H1 (cell line): ENCODE data around the gene ALAS1. TPM values are rescaled to one million over a fixed set of nuclear protein-coding genes. Genes with fewer than 3 reads are reported as not detected.

ENCODE experiments used
- CTCF ChIA-PET: fragments of 300-600 bp; sonication (Branson Sonifier 250); formaldehyde crosslinking; loops from one replicate; lab custom pipeline; 2021; ENCODE audit not compliant: partially characterized antibody; lab: Charles Lee
- POLR2A ChIA-PET: fragments of 300-600 bp; sonication (Branson Sonifier 250); formaldehyde crosslinking; loops from one replicate; lab custom pipeline; 2021; ENCODE audit warnings: inconsistent platforms; ENCODE audit not compliant: partially characterized antibody; lab: Charles Lee
- DNase-seq, 2 experiments: peaks; one replicate each; pipeline versions ENCODE4 v3.0.0 to v3.0.0-alpha.2; 2010 to 2022; ENCODE audit warnings: low spot score in 2 of 2, low read depth in 1 of 2, mixed read lengths in 1 of 2
- FAIRE-seq: peaks from 2 replicates; lab custom pipeline; 2011; peaks lifted over from hg19 to GRCh38; lab: Jason Lieb, UNC
- H2AFZ ChIP-seq: 2 replicates; pipeline ENCODE4 v1.8.1; 2012; ENCODE audit warnings: low read length, inconsistent platforms
- H2AK5ac ChIP-seq: 2 replicates; pipeline ENCODE4 v1.6.1; 2013; ENCODE audit warnings: low read depth, low read length
- H2BK120ac ChIP-seq: replicated peaks from 2 replicates; pipeline ENCODE3; 2013; ENCODE audit warnings: low read depth, low read length, inconsistent platforms
- H2BK12ac ChIP-seq: 2 replicates; pipeline ENCODE4 v1.6.1; 2013; ENCODE audit warnings: low read depth, low read length
- H2BK15ac ChIP-seq: 2 replicates; pipeline ENCODE4 v1.6.1; 2013; ENCODE audit warnings: low read length
- H2BK20ac ChIP-seq: 2 replicates; pipeline ENCODE4 v1.6.1; 2013; ENCODE audit warnings: low read length
- H2BK5ac ChIP-seq: 2 replicates; pipeline ENCODE4 v1.6.1; 2013; ENCODE audit warnings: low read depth, low read length
- H3K14ac ChIP-seq: 2 replicates; pipeline ENCODE4 v1.6.1; 2013; ENCODE audit warnings: inconsistent platforms; ENCODE audit not compliant: insufficient read length
- H3K18ac ChIP-seq: 2 replicates; pipeline ENCODE4 v1.6.1; 2013; ENCODE audit warnings: low read length; ENCODE audit errors: extremely low read depth
- H3K23ac ChIP-seq: 2 replicates; pipeline ENCODE4 v1.6.1; 2013; ENCODE audit warnings: inconsistent platforms; ENCODE audit not compliant: insufficient read length
- H3K23me2 ChIP-seq: 2 replicates; pipeline ENCODE4 v1.6.1; 2013; ENCODE audit warnings: low read depth, low read length
- H3K27ac ChIP-seq: 2 replicates; pipeline ENCODE4 v1.6.1; 2011; ENCODE audit warnings: low read depth, low read length, inconsistent platforms
- H3K27me3 ChIP-seq, 4 experiments: replicated peaks in 1 of 4; 1 replicate in 1 of 4; 2 replicates in 3 of 4; pipeline versions ENCODE4 v1.6.1 to v1.8.1; 2011 to 2013; ENCODE audit warnings: low read length in 3 of 4, mild to moderate bottlenecking in 3 of 4, inconsistent platforms in 2 of 4, mixed read lengths in 2 of 4, moderate library complexity in 1 of 4; ENCODE audit not compliant: control insufficient read depth in 3 of 4, insufficient read depth in 3 of 4; ENCODE audit errors: extremely low read depth in 1 of 4
- H3K36me3 ChIP-seq, 4 experiments: 2 replicates each; pipeline versions ENCODE4 v1.6.1 to v1.8.1; 2011 to 2013; ENCODE audit warnings: mild to moderate bottlenecking in 4 of 4, low read length in 3 of 4, moderate library complexity in 2 of 4, control low read depth in 1 of 4, inconsistent platforms in 1 of 4; ENCODE audit not compliant: insufficient read depth in 4 of 4, control insufficient read depth in 2 of 4
- H3K4ac ChIP-seq: replicated peaks from 2 replicates; pipeline ENCODE3; 2013; ENCODE audit warnings: low read length, low read depth, mixed read lengths, inconsistent platforms; ENCODE audit not compliant: insufficient read length
- H3K4me1 ChIP-seq, 4 experiments: replicated peaks in 1 of 4; 1 replicate in 1 of 4; 2 replicates in 3 of 4; pipeline versions ENCODE4 v1.6.1 to v1.8.1; 2011 to 2013; ENCODE audit warnings: low read length in 3 of 4, inconsistent platforms in 2 of 4, mixed read lengths in 1 of 4; ENCODE audit not compliant: insufficient read depth in 4 of 4, control insufficient read depth in 3 of 4
- H3K4me2 ChIP-seq, 2 experiments: 2 replicates each; pipeline versions ENCODE4 v1.6.1 to v1.8.1; 2011 to 2013; ENCODE audit warnings: low read depth in 2 of 2, low read length in 2 of 2, control low read depth in 1 of 2, inconsistent platforms in 1 of 2, mild to moderate bottlenecking in 1 of 2; ENCODE audit not compliant: insufficient read depth in 1 of 2
- H3K4me3 ChIP-seq, 4 experiments: fragments of 200-600, 300-600 bp in 1 of 4; sonication (generic), shearing (Covaris generic), sonication (Bioruptor Twin) in 1 of 4; 2 replicates each; pipeline versions ENCODE4 v1.5.1 to v1.8.1; 2011 to 2016; ENCODE audit warnings: low read length in 4 of 4, low read depth in 3 of 4, control low read depth in 2 of 4, inconsistent platforms in 2 of 4, mild to moderate bottlenecking in 2 of 4, mixed read lengths in 1 of 4, moderate library complexity in 1 of 4; ENCODE audit not compliant: insufficient read depth in 2 of 4; ENCODE audit errors: extremely low read depth in 1 of 4
- H3K56ac ChIP-seq: replicated peaks from 2 replicates; pipeline ENCODE3; 2013; ENCODE audit warnings: low read depth, mild to moderate bottlenecking, mixed read lengths, low read length, inconsistent platforms; ENCODE audit not compliant: insufficient read length
- H3K79me1 ChIP-seq: 2 replicates; pipeline ENCODE4 v1.6.1; 2013; ENCODE audit warnings: low read depth, low read length, control low read depth
- H3K79me2 ChIP-seq, 2 experiments: 2 replicates each; pipeline versions ENCODE4 v1.6.1 to v1.8.1; 2012 to 2013; ENCODE audit warnings: low read length in 2 of 2, mild to moderate bottlenecking in 2 of 2, inconsistent platforms in 1 of 2; ENCODE audit not compliant: insufficient read depth in 2 of 2, control insufficient read depth in 1 of 2
- H3K9ac ChIP-seq, 4 experiments: replicated peaks in 1 of 4; 1 replicate in 1 of 4; 2 replicates in 3 of 4; pipeline versions ENCODE4 v1.6.1 to v1.8.1; 2011 to 2013; ENCODE audit warnings: low read depth in 3 of 4, low read length in 3 of 4, control low read depth in 2 of 4, mild to moderate bottlenecking in 2 of 4, moderate library complexity in 2 of 4, inconsistent platforms in 1 of 4; ENCODE audit errors: extremely low read depth in 1 of 4
- H3K9me3 ChIP-seq, 2 experiments: 2 replicates each; pipeline versions ENCODE4 v1.6.1 to v1.8.1; 2012 to 2013; ENCODE audit warnings: mild to moderate bottlenecking in 2 of 2, moderate library complexity in 2 of 2, control low read depth in 1 of 2, inconsistent platforms in 1 of 2, low read depth in 1 of 2, low read length in 1 of 2, mixed read lengths in 1 of 2; ENCODE audit not compliant: insufficient read depth in 2 of 2
- H4K20me1 ChIP-seq, 2 experiments: replicated peaks in 1 of 2; 2 replicates each; pipeline versions ENCODE3 to v1.8.1; 2011 to 2013; ENCODE audit warnings: inconsistent platforms in 2 of 2, low read length in 2 of 2, mild to moderate bottlenecking in 1 of 2; ENCODE audit not compliant: insufficient read depth in 2 of 2, control insufficient read depth in 1 of 2
- H4K5ac ChIP-seq: 2 replicates; pipeline ENCODE4 v1.6.1; 2013; ENCODE audit warnings: low read length, low read depth, mixed read lengths, inconsistent platforms; ENCODE audit not compliant: insufficient read length
- H4K8ac ChIP-seq: 2 replicates; pipeline ENCODE4 v1.8.0; 2013; ENCODE audit warnings: mild to moderate bottlenecking, moderate library complexity, low read length, inconsistent platforms; ENCODE audit not compliant: insufficient read depth; ENCODE audit errors: extremely low read depth
- H4K91ac ChIP-seq: replicated peaks from 2 replicates; pipeline ENCODE3; 2013; ENCODE audit warnings: low read length, mixed read lengths, inconsistent platforms; ENCODE audit not compliant: insufficient read length
- ASH2L ChIP-seq: fragments of 200-600, 300-600 bp; sonication (generic); IDR thresholded peaks from one replicate; pipeline ENCODE4 v1.7.1; 2017; ENCODE audit warnings: low read length
- EGR1 ChIP-seq: IDR thresholded peaks from 2 replicates; pipeline ENCODE4 v1.6.1; 2011; ENCODE audit warnings: low read depth, low read length, borderline replicate concordance
- EP300 ChIP-seq, 2 experiments: IDR thresholded peaks; 1 replicate in 1 of 2; 2 replicates in 1 of 2; pipeline ENCODE4 v1.6.1; 2011 to 2012; ENCODE audit warnings: low read depth in 2 of 2, low read length in 2 of 2, mild to moderate bottlenecking in 2 of 2, borderline replicate concordance in 1 of 2, inconsistent platforms in 1 of 2, moderate library complexity in 1 of 2
- GTF2F1 ChIP-seq: IDR thresholded peaks from 2 replicates; pipeline ENCODE4 v1.6.1; 2012; ENCODE audit warnings: low read depth, low read length, improper control_type of control experiment, borderline replicate concordance
- JUN ChIP-seq: IDR thresholded peaks from 2 replicates; pipeline ENCODE4 v1.6.1; 2011; ENCODE audit warnings: low read depth, mild to moderate bottlenecking, improper control_type of control experiment, low read length
- KDM1A ChIP-seq: fragments of 200-600, 300-600 bp; sonication (generic); IDR thresholded peaks from 2 replicates; pipeline ENCODE4 v1.7.1; 2016; ENCODE audit warnings: mild to moderate bottlenecking, low read length, borderline replicate concordance
- RXRA ChIP-seq: IDR thresholded peaks from 2 replicates; pipeline ENCODE4 v1.6.1; 2011; ENCODE audit warnings: low read depth, mild to moderate bottlenecking, low read length, moderate library complexity; ENCODE audit not compliant: insufficient read depth
- SAP30 ChIP-seq: fragments of 300-600 bp; sonication (generic); IDR thresholded peaks from 2 replicates; pipeline ENCODE4 v1.7.1; 2012; ENCODE audit warnings: low read length, moderate library complexity, mild to moderate bottlenecking, inconsistent platforms; ENCODE audit not compliant: insufficient read depth, insufficient replicate concordance
- SP1 ChIP-seq: IDR thresholded peaks from 2 replicates; pipeline ENCODE4 v1.6.1; 2011; ENCODE audit warnings: low read depth, low read length
- TAF1 ChIP-seq: IDR thresholded peaks from 2 replicates; pipeline ENCODE4 v1.6.1; 2011; ENCODE audit warnings: mild to moderate bottlenecking, low read depth, low read length
- TBP ChIP-seq: IDR thresholded peaks from 2 replicates; pipeline ENCODE4 v1.6.1; 2011; ENCODE audit warnings: low read depth, low read length, improper control_type of control experiment
- YY1 ChIP-seq: IDR thresholded peaks from 2 replicates; pipeline ENCODE4 v1.6.1; 2011; ENCODE audit warnings: low read depth, mild to moderate bottlenecking, low read length
- WGBS, 2 experiments: shearing (Covaris generic) in 1 of 2; methylation state at CpG; one replicate each; pipeline versions ENCODE4 v1.1.6 to v1.1.7; 2013 to 2015; ENCODE audit warnings: low lambda C conversion rate in 2 of 2, mixed read lengths in 2 of 2, inconsistent platforms in 1 of 2, low coverage in 1 of 2, missing lambda C conversion rate in 1 of 2; ENCODE audit not compliant: insufficient replicate concordance in 2 of 2, insufficient coverage in 1 of 2, insufficient read length in 1 of 2; ENCODE audit errors: extremely low coverage in 1 of 2, missing lambda C conversion rate in 1 of 2; 5-methylcytosine and 5-hydroxymethylcytosine counted together
- polyA plus RNA-seq, 7 experiments: library from polyadenylated mRNA; depleted of rRNA in 3 of 7; stranded (reverse) in 5 of 7; unstranded in 2 of 7; fragments of >200 nt in 5 of 7; fragments of 200-250 nt in 2 of 7; gene quantifications; 1 replicate in 5 of 7; 2 replicates in 1 of 7; 4 replicates in 1 of 7; pipeline versions ENCODE4 v1.2.1 to v1.2.3, GENCODE V29; 2011 to 2013; ENCODE audit warnings: missing spikeins in 2 of 7, mixed read lengths in 2 of 7
- total RNA-seq: library from RNA; stranded (reverse); fragmentation: NEBNext Ultra II Directional; extraction: Animal tissue kit (Norgen Biotek cat#: 25700); gene quantifications from 2 replicates; pipeline ENCODE4 v1.2.1, GENCODE V29; 2021

The ALAS1 gene
- total and polyA plus RNA-seq, 2 of the 8 experiments (the other 6 are each of a cell fraction or from before 2014, with no cell fraction given) = 45.9 to 84.4 TPM

GRCh38 chr3:52238193-52238760 is 40.3 kb downstream of the ALAS1 start:
- peak overlapping the region; percentile 73 for H2BK120ac ChIP-seq
- peak overlapping the region; percentile 78 to 98 for H3K4me2 ChIP-seq
- no peak overlapping the region for H2BK20ac ChIP-seq
- peak overlapping the region; percentile 21; the same call in 1 of the 2 replicates for H2BK15ac ChIP-seq
- no peaks in the 10 kb centered on the region for H3K36me3 ChIP-seq
- H2BK12ac ChIP-seq = peak overlapping the region; percentile 28; the same call in 1 of the 2 replicates
- ChIA-PET POLR2A (interaction anchor here (0.7 to 6.5 kb wide), 15 partner anchors 7 to 246 kb away, joined by 3 to 69 read pairs (median 4); partner anchors contain the start of genes GLYCTK, PPM1M, RPL29 and TLR9), CTCF (interaction anchor here (0.7 to 14.4 kb wide), 12 partner anchors 6 to 224 kb away, joined by 3 to 336 read pairs (median 6); partner anchors contain the start of genes PPM1M, TLR9 and WDR82)
- H3K18ac ChIP-seq = peak overlapping the region; percentile 65
- no peaks in the 10 kb centered on the region for H3K27me3 ChIP-seq
- peak overlapping the region; percentile 3 for H3K4ac ChIP-seq
- peak overlapping the region; percentile 96; the same call in 1 of the 2 replicates for H2BK5ac ChIP-seq
- H4K20me1 ChIP-seq = peaks cover 2 to 7% of the 10 kb centered on the region in 2 experiments
- FAIRE-seq (no peak), DNase-seq (peak in 1 of 2 experiments; percentile 59)
- H3K14ac ChIP-seq = peak overlapping the region; percentile 78
- no peak overlapping the region for H3K27ac ChIP-seq
- peak overlapping the region; percentile 16 for H4K5ac ChIP-seq
- peak overlapping the region; percentile 54 for H2AK5ac ChIP-seq
- H3K4me1 ChIP-seq = peaks cover 15 to 42% (median 28%) of the 10 kb centered on the region in 4 experiments
- H4K91ac ChIP-seq = peak overlapping the region; percentile 78
- 34% methylated on average over 11 of the region's 11 CpGs; no CpG with 5 or more reads in 1 of the 2 experiments for WGBS, 2 experiments
- H3K79me2 ChIP-seq = peaks cover 0 to 15% of the 10 kb centered on the region in 2 experiments; a peak in 2 of 4 replicates
- no peak overlapping the region; the same call in 1 of the 2 replicates for H4K8ac ChIP-seq
- peaks cover 9% of the 10 kb centered on the region for H3K23me2 ChIP-seq
- peak overlapping the region in 2 of 4 experiments; percentile 25 to 61; a peak in 3 of 7 replicates for H3K9ac ChIP-seq
- peak overlapping the region; percentile 72 to 95 (median 91) for H3K4me3 ChIP-seq
- peak overlapping the region; percentile 93 for H3K23ac ChIP-seq
- no peaks in the 10 kb centered on the region for H3K9me3 ChIP-seq
- H2AFZ ChIP-seq = no peak overlapping the region
- peak overlapping the region; percentile 24 for H3K56ac ChIP-seq
- peaks cover 15% of the 10 kb centered on the region for H3K79me1 ChIP-seq
- TF ChIP-seq EP300 (IDR thresholded peaks at IDR 0.05; ENCODE audit: borderline replicate concordance in 1 of 2, low read depth in 2 of 2, low read length in 2 of 2) (no peak), JUN (no peak), EGR1 (0 out of 2 replicates have a peak, but pooled peaks have one; percentile 10), RXRA (no peak), TBP (no peak), TAF1 (0 out of 2 replicates have a peak, but pooled peaks have one; percentile 13), YY1 (no peak), ASH2L (peak; percentile 24), GTF2F1 (no peak), KDM1A (peak; percentile 95; the same call in 1 of the 2 replicates), SP1 (peak; percentile 89), SAP30 (peak; percentile 22)
